Measurements from ENCODE around the gene LRSAM1.

LRSAM1 gene

GRCh38 chr9:127506814-127507750 lies 55.8 kb downstream of the LRSAM1 start:
- H3K9ac ChIP-seq (ENCODE audit: low read length in 2 of 2): no peak overlapping the region
- peaks cover 21% of the 10 kb centered on the region for H3K4me1 ChIP-seq (ENCODE audit: control insufficient read depth, insufficient read depth, low read length)
- no peaks in the 10 kb centered on the region for H3K9me3 ChIP-seq (ENCODE audit: control insufficient read depth in 2 of 2, low read length in 2 of 2)
- no peak overlapping the region for H3K27ac ChIP-seq (ENCODE audit: low read length)
- H3K4me3 ChIP-seq (ENCODE audit: low read length in 2 of 2): no peak overlapping the region
- H3K36me3 ChIP-seq (ENCODE audit: control insufficient read depth in 2 of 2, insufficient read depth in 2 of 2, low read length in 2 of 2): peaks cover 10 to 33% of the 10 kb centered on the region in 2 donors
- no peaks in the 10 kb centered on the region for H3K27me3 ChIP-seq (ENCODE audit: control insufficient read depth in 1 of 2, insufficient read depth in 2 of 2, low read length in 2 of 2)

GRCh38 chr9:127507751-127508648 lies 56.7 kb downstream of the LRSAM1 start:
- Histone ChIP-seq H3K9ac (ENCODE audit: low read length in 2 of 2) (no peak overlapping the region), H3K27me3 (ENCODE audit: control insufficient read depth in 1 of 2, insufficient read depth in 2 of 2, low read length in 2 of 2) (no peaks in the 10 kb centered on the region), H3K4me3 (ENCODE audit: low read length in 2 of 2) (no peak overlapping the region), H3K27ac (ENCODE audit: low read length) (no peak overlapping the region), H3K4me1 (ENCODE audit: control insufficient read depth, insufficient read depth, low read length) (peaks cover 21% of the 10 kb centered on the region), H3K36me3 (ENCODE audit: control insufficient read depth in 2 of 2, insufficient read depth in 2 of 2, low read length in 2 of 2) (peaks cover 13 to 35% of the 10 kb centered on the region in 2 donors), H3K9me3 (ENCODE audit: control insufficient read depth in 2 of 2, low read length in 2 of 2) (no peaks in the 10 kb centered on the region)

GRCh38 chr9:127508901-127509260 lies 57.6 kb downstream of the LRSAM1 start:
- Histone ChIP-seq H3K4me3 (ENCODE audit: low read length in 2 of 2) (no peak overlapping the region), H3K27me3 (ENCODE audit: control insufficient read depth in 1 of 2, insufficient read depth in 2 of 2, low read length in 2 of 2) (no peaks in the 10 kb centered on the region), H3K4me1 (ENCODE audit: control insufficient read depth, insufficient read depth, low read length) (peaks cover 21% of the 10 kb centered on the region), H3K9ac (ENCODE audit: low read length in 2 of 2) (no peak overlapping the region), H3K9me3 (ENCODE audit: control insufficient read depth in 2 of 2, low read length in 2 of 2) (no peaks in the 10 kb centered on the region), H3K27ac (ENCODE audit: low read length) (peak overlapping the region; percentile 46), H3K36me3 (ENCODE audit: control insufficient read depth in 2 of 2, insufficient read depth in 2 of 2, low read length in 2 of 2) (peaks cover 14 to 38% of the 10 kb centered on the region in 2 donors)

- peak overlapping the region; percentile 46 for H3K27ac ChIP-seq (ENCODE audit: low read length)
- H3K9me3 ChIP-seq (ENCODE audit: control insufficient read depth in 2 of 2, low read length in 2 of 2): no peaks in the 10 kb centered on the region
- H3K36me3 ChIP-seq (ENCODE audit: control insufficient read depth in 2 of 2, insufficient read depth in 2 of 2, low read length in 2 of 2): peaks cover 15 to 35% of the 10 kb centered on the region in 2 donors
- no peaks in the 10 kb centered on the region for H3K27me3 ChIP-seq (ENCODE audit: control insufficient read depth in 1 of 2, insufficient read depth in 2 of 2, low read length in 2 of 2)
- peaks cover 17% of the 10 kb centered on the region for H3K4me1 ChIP-seq (ENCODE audit: control insufficient read depth, insufficient read depth, low read length)
- no peak overlapping the region for H3K9ac ChIP-seq (ENCODE audit: low read length in 2 of 2)
- H3K4me3 ChIP-seq (ENCODE audit: low read length in 2 of 2): no peak overlapping the region
Measured at GRCh38 chr9:127509261-127509954, 58.1 kb downstream of the LRSAM1 start.

- H3K36me3 ChIP-seq (ENCODE audit: control insufficient read depth in 2 of 2, insufficient read depth in 2 of 2, low read length in 2 of 2): peaks cover 20 to 32% of the 10 kb centered on the region in 2 donors
- H3K4me1 ChIP-seq (ENCODE audit: control insufficient read depth, insufficient read depth, low read length): peaks cover 16% of the 10 kb centered on the region
- peak overlapping the region; percentile 46 for H3K27ac ChIP-seq (ENCODE audit: low read length)
- no peak overlapping the region for H3K4me3 ChIP-seq (ENCODE audit: low read length in 2 of 2)
- H3K9me3 ChIP-seq (ENCODE audit: control insufficient read depth in 2 of 2, low read length in 2 of 2): no peaks in the 10 kb centered on the region
- H3K9ac ChIP-seq (ENCODE audit: low read length in 2 of 2): no peak overlapping the region
- no peaks in the 10 kb centered on the region for H3K27me3 ChIP-seq (ENCODE audit: control insufficient read depth in 1 of 2, insufficient read depth in 2 of 2, low read length in 2 of 2)
Measured at GRCh38 chr9:127509955-127510299, 58.6 kb downstream of the LRSAM1 start.

- H3K36me3 ChIP-seq (ENCODE audit: control insufficient read depth in 2 of 2, insufficient read depth in 2 of 2, low read length in 2 of 2): peaks cover 22 to 31% of the 10 kb centered on the region in 2 donors
- H3K4me1 ChIP-seq (ENCODE audit: control insufficient read depth, insufficient read depth, low read length): peaks cover 11% of the 10 kb centered on the region
- no peak overlapping the region for H3K27ac ChIP-seq (ENCODE audit: low read length)
- H3K9ac ChIP-seq (ENCODE audit: low read length in 2 of 2): no peak overlapping the region
- H3K9me3 ChIP-seq (ENCODE audit: control insufficient read depth in 2 of 2, low read length in 2 of 2): no peaks in the 10 kb centered on the region
- no peaks in the 10 kb centered on the region for H3K27me3 ChIP-seq (ENCODE audit: control insufficient read depth in 1 of 2, insufficient read depth in 2 of 2, low read length in 2 of 2)
- H3K4me3 ChIP-seq (ENCODE audit: low read length in 2 of 2): no peak overlapping the region
Measured at GRCh38 chr9:127514468-127514867, 63.2 kb downstream of the LRSAM1 start.

GRCh38 chr9:127516835-127517607 lies 65.7 kb downstream of the LRSAM1 start:
- peaks cover 21% of the 10 kb centered on the region for H3K4me1 ChIP-seq (ENCODE audit: control insufficient read depth, insufficient read depth, low read length)
- peaks cover 22 to 31% of the 10 kb centered on the region in 2 donors for H3K36me3 ChIP-seq (ENCODE audit: control insufficient read depth in 2 of 2, insufficient read depth in 2 of 2, low read length in 2 of 2)
- H3K9me3 ChIP-seq (ENCODE audit: control insufficient read depth in 2 of 2, low read length in 2 of 2): no peaks in the 10 kb centered on the region
- no peaks in the 10 kb centered on the region for H3K27me3 ChIP-seq (ENCODE audit: control insufficient read depth in 1 of 2, insufficient read depth in 2 of 2, low read length in 2 of 2)
- H3K9ac ChIP-seq (ENCODE audit: low read length in 2 of 2): no peak overlapping the region
- no peak overlapping the region for H3K27ac ChIP-seq (ENCODE audit: low read length)
- no peak overlapping the region for H3K4me3 ChIP-seq (ENCODE audit: low read length in 2 of 2)

- Histone ChIP-seq H3K27ac (ENCODE audit: low read length) (no peak overlapping the region), H3K4me1 (ENCODE audit: control insufficient read depth, insufficient read depth, low read length) (peaks cover 27% of the 10 kb centered on the region), H3K27me3 (ENCODE audit: control insufficient read depth in 1 of 2, insufficient read depth in 2 of 2, low read length in 2 of 2) (no peaks in the 10 kb centered on the region), H3K36me3 (ENCODE audit: control insufficient read depth in 2 of 2, insufficient read depth in 2 of 2, low read length in 2 of 2) (peaks cover 22 to 32% of the 10 kb centered on the region in 2 donors), H3K4me3 (ENCODE audit: low read length in 2 of 2) (no peak overlapping the region), H3K9ac (ENCODE audit: low read length in 2 of 2) (no peak overlapping the region), H3K9me3 (ENCODE audit: control insufficient read depth in 2 of 2, low read length in 2 of 2) (no peaks in the 10 kb centered on the region)
Measured at GRCh38 chr9:127517620-127518019, 66.3 kb downstream of the LRSAM1 start.

GRCh38 chr9:127518091-127518856 lies 67.0 kb downstream of the LRSAM1 start:
- H3K27ac ChIP-seq (ENCODE audit: low read length): no peak overlapping the region
- no peaks in the 10 kb centered on the region for H3K27me3 ChIP-seq (ENCODE audit: control insufficient read depth in 1 of 2, insufficient read depth in 2 of 2, low read length in 2 of 2)
- peaks cover 19 to 31% of the 10 kb centered on the region in 2 donors for H3K36me3 ChIP-seq (ENCODE audit: control insufficient read depth in 2 of 2, insufficient read depth in 2 of 2, low read length in 2 of 2)
- H3K4me3 ChIP-seq (ENCODE audit: low read length in 2 of 2): no peak overlapping the region
- H3K9me3 ChIP-seq (ENCODE audit: control insufficient read depth in 2 of 2, low read length in 2 of 2): peaks cover 2% of the 10 kb centered on the region in 2 donors
- no peak overlapping the region for H3K9ac ChIP-seq (ENCODE audit: low read length in 2 of 2)
- H3K4me1 ChIP-seq (ENCODE audit: control insufficient read depth, insufficient read depth, low read length): peaks cover 29% of the 10 kb centered on the region
